ENCODE measurements around the gene RSPRY1. TPM values are rescaled to one million over a fixed set of nuclear protein-coding genes. Genes with fewer than 3 reads are reported as not detected.
"Not testable (repeated sequence)": the region's sequence is repeated elsewhere in the genome, so short reads cannot be mapped to it uniquely, and the experiment has no call there.

The RSPRY1 gene
- total RNA-seq, 4 donors from 2014 or later = 13.7 to 27.2 (median 23.1) TPM

GRCh38 chr16:57265850-57266530, 79.9 kb downstream of the RSPRY1 start:
- peaks cover 25 to 88% (median 47%) of the 10 kb centered on the region in 3 donors for H3K4me1 ChIP-seq
- no peaks in the 10 kb centered on the region for H3K9me3 ChIP-seq
- H3K4me3 ChIP-seq = peak overlapping the region in 2 of 4 donors; percentile 8 to 21
- WGBS, 2 donors = 27 to 54% methylated on average over 7 to 9 of the region's 16 CpGs
- TF ChIP-seq, protein P1, sequence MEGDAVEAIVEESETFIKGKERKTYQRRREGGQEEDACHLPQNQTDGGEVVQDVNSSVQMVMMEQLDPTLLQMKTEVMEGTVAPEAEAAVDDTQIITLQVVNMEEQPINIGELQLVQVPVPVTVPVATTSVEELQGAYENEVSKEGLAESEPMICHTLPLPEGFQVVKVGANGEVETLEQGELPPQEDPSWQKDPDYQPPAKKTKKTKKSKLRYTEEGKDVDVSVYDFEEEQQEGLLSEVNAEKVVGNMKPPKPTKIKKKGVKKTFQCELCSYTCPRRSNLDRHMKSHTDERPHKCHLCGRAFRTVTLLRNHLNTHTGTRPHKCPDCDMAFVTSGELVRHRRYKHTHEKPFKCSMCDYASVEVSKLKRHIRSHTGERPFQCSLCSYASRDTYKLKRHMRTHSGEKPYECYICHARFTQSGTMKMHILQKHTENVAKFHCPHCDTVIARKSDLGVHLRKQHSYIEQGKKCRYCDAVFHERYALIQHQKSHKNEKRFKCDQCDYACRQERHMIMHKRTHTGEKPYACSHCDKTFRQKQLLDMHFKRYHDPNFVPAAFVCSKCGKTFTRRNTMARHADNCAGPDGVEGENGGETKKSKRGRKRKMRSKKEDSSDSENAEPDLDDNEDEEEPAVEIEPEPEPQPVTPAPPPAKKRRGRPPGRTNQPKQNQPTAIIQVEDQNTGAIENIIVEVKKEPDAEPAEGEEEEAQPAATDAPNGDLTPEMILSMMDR (IDR thresholded peaks at IDR 0.05) = no peak
- no peak for TF ChIP-seq POLR2A (IDR thresholded peaks at IDR 0.05)
- intact Hi-C loops (cut with DNase I) = no loop called here
- peak overlapping the region; percentile 76 to 92 (median 86) for H3K27ac ChIP-seq
- H3K27me3 ChIP-seq = no peaks in the 10 kb centered on the region
- DNase-seq = no peak
- H3K36me3 ChIP-seq = no peaks in the 10 kb centered on the region

- H3K27ac ChIP-seq = peak overlapping the region; percentile 76 to 92 (median 86)
- 27 to 30% methylated on average over 6 of the region's 6 CpGs for WGBS, 2 donors
- intact Hi-C loops (cut with DNase I) = no loop called here
- no peaks in the 10 kb centered on the region for H3K27me3 ChIP-seq
- H3K4me3 ChIP-seq = peak overlapping the region in 2 of 4 donors; percentile 8 to 21
- H3K9me3 ChIP-seq = no peaks in the 10 kb centered on the region
- DNase-seq = no peak
- H3K36me3 ChIP-seq = no peaks in the 10 kb centered on the region
- TF ChIP-seq POLR2A (IDR thresholded peaks at IDR 0.05) = no peak
- TF ChIP-seq, protein P1 (IDR thresholded peaks at IDR 0.05) = no peak
- peaks cover 25 to 82% (median 44%) of the 10 kb centered on the region in 3 donors for H3K4me1 ChIP-seq
Measured at GRCh38 chr16:57266531-57267260, 80.6 kb downstream of the RSPRY1 start.

DNA sequence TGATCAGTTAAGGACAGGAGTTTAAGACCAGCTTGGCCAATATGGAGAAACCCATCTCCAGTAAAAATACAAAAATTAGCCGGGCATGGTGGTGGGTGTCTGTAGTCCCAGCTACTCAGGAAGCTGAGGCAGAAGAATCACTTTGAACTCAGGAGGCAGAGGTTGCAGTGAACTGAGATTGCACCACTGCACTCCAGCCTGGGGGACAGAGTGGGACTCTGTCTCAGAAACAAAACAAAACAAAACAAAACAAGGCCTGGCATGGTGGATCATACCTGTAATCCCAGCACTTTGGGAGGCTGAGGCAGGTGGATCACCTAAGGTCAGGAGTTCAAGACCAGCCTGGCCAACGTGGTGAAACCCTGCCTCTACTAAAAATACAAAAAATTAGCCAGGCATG, 81.2 kb downstream of the RSPRY1 start:
- 28 to 61% methylated on average over 2 of the region's 2 CpGs for WGBS, 2 donors
- H3K36me3 ChIP-seq; intact Hi-C loops (cut with DNase I); DNase-seq; H3K9me3 ChIP-seq; H3K27me3 ChIP-seq; H3K4me3 ChIP-seq: not testable (repeated sequence)
- Histone ChIP-seq H3K4me1 (peaks cover 25 to 80% (median 44%) of the 10 kb centered on the region in 3 donors), H3K27ac (peak overlapping the region; percentile 39 to 92 (median 82))

DNA sequence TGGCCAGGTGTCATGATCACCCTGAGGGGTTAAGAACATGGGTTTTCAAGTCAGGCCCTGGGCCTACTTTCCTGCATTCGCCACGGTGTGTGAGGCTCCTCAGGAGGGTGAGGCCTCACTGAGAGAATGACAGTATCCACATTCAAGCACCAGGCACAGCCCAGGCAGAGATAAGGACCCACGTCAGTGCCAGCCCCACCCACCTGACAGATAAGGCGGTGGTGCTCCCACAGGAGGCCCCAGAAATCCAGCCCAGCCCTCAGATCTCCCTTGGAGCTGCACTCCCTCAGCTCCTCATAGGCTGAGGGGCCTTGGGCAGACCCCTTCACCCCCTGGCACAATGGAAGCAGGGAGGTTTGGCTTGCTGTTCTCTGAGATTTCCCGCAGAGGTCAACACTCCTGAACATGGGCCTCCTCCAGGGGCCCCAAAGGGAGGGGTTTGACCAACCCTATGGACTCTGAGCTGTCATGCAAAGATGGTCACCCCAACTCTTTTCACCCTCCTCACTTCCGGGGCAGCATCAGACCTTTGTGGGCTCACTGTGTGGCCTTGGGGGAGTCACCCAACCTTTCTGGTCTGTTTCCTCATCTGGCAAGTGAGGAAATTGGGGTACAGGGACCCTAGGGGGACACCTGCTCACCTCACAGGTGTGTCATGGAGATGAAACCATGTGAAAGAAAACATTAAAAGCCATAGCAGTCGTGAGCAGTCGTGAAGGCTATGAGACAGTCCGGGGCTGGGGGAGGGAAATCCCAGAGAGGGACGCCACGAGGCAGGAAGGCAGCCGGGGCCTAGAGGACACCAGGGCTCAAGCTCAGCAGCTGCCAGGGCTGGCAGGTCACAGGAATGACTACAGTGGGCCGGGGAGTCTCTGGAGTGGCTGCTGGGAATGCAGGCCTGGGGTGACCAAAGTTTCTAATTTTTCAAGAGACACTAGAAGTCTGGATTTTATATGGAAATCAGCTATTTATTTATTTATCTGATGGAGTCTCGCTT, 83.0 kb downstream of the RSPRY1 start:
- TF ChIP-seq, protein P1 (IDR thresholded peaks at IDR 0.05) = no peak
- no peak for TF ChIP-seq POLR2A (IDR thresholded peaks at IDR 0.05)
- Histone ChIP-seq H3K27ac (peak overlapping the region in 3 of 4 donors; percentile 26 to 92 (median 59)), H3K9me3 (no peaks in the 10 kb centered on the region), H3K4me3 (no peak overlapping the region), H3K27me3 (no peaks in the 10 kb centered on the region), H3K4me1 (peaks cover 12 to 62% (median 29%) of the 10 kb centered on the region in 3 donors), H3K36me3 (no peaks in the 10 kb centered on the region)
- no peak for DNase-seq
- 56 to 71% methylated on average over 9 to 11 of the region's 14 CpGs for WGBS, 2 donors
- intact Hi-C loops (cut with DNase I) = no loop called here
